ENCODE results near the gene BASP1. TPM values are rescaled to one million over a fixed set of nuclear protein-coding genes. Genes with fewer than 3 reads are reported as not detected.

Gene BASP1
- total RNA-seq, 2 donors from 2014 or later, result 60.3 to 63.0 TPM

GRCh38 chr5:17187011-17187785 is 30.2 kb upstream of the BASP1 start:
- H3K9ac ChIP-seq (ENCODE audit: extremely low read depth, low read length, poor library complexity, severe bottlenecking), result no peak overlapping the region
- 94 to 95% methylated on average over 6 to 7 of the region's 7 CpGs for WGBS, 2 experiments (ENCODE audit: insufficient coverage in 1 of 2, insufficient read length in 1 of 2)
- H3K36me3 Mint-ChIP-seq (ENCODE audit: low read depth), result peaks cover 3% of the 10 kb centered on the region
- H3K27ac ChIP-seq (ENCODE audit: low read depth, low read length), result no peak overlapping the region
- no peaks in the 10 kb centered on the region for H3K27me3 Mint-ChIP-seq (ENCODE audit: insufficient read depth)
- no peaks in the 10 kb centered on the region for H3K9me3 ChIP-seq (ENCODE audit: control insufficient read depth, low read length)
- H3K9me3 Mint-ChIP-seq, result peaks cover 3% of the 10 kb centered on the region
- no peak for DNase-seq
- peaks cover 4% of the 10 kb centered on the region for H3K4me1 ChIP-seq (ENCODE audit: control insufficient read depth, insufficient read depth, low read length)
- no peaks in the 10 kb centered on the region for H3K36me3 ChIP-seq (ENCODE audit: control insufficient read depth, insufficient read depth, low read length)
- no peak for TF ChIP-seq CTCF (conservative IDR thresholded peaks at IDR 0.05)
- H3K4me1 Mint-ChIP-seq, result peaks cover 23% of the 10 kb centered on the region
- no peak overlapping the region for H3K4me3 ChIP-seq (ENCODE audit: low read length)
- no peak overlapping the region for H3K27ac Mint-ChIP-seq
- H3K4me3 Mint-ChIP-seq, result no peak overlapping the region
- H3K27me3 ChIP-seq (ENCODE audit: control insufficient read depth, insufficient read depth, low read length, poor library complexity, severe bottlenecking), result no peaks in the 10 kb centered on the region

- H3K4me3 ChIP-seq (ENCODE audit: low read length), result no peak overlapping the region
- Mint-ChIP-seq H3K4me1 (peaks cover 26% of the 10 kb centered on the region), H3K36me3 (ENCODE audit: low read depth) (peaks cover 3% of the 10 kb centered on the region), H3K4me3 (no peak overlapping the region), H3K27ac (no peak overlapping the region), H3K27me3 (ENCODE audit: insufficient read depth) (no peaks in the 10 kb centered on the region), H3K9me3 (peaks cover 3% of the 10 kb centered on the region)
- H3K27me3 ChIP-seq (ENCODE audit: control insufficient read depth, insufficient read depth, low read length, poor library complexity, severe bottlenecking), result no peaks in the 10 kb centered on the region
- H3K27ac ChIP-seq (ENCODE audit: low read depth, low read length), result no peak overlapping the region
- no peaks in the 10 kb centered on the region for H3K9me3 ChIP-seq (ENCODE audit: control insufficient read depth, low read length)
- no peaks in the 10 kb centered on the region for H3K36me3 ChIP-seq (ENCODE audit: control insufficient read depth, insufficient read depth, low read length)
- no peak overlapping the region for H3K9ac ChIP-seq (ENCODE audit: extremely low read depth, low read length, poor library complexity, severe bottlenecking)
- DNase-seq, result no peak
- no peak for TF ChIP-seq CTCF (conservative IDR thresholded peaks at IDR 0.05)
- WGBS, 2 experiments (ENCODE audit: insufficient coverage in 1 of 2, insufficient read length in 1 of 2), result 97 to 100% methylated on average over 1 to 6 of the region's 6 CpGs
- H3K4me1 ChIP-seq (ENCODE audit: control insufficient read depth, insufficient read depth, low read length), result peaks cover 4% of the 10 kb centered on the region
Observed at GRCh38 chr5:17187786-17188170, 29.7 kb upstream of the BASP1 start.

GRCh38 chr5:17189381-17190036 is 27.9 kb upstream of the BASP1 start:
- Mint-ChIP-seq H3K27ac (peak overlapping the region; percentile 4), H3K9me3 (peaks cover 3% of the 10 kb centered on the region), H3K36me3 (ENCODE audit: low read depth) (peaks cover 3% of the 10 kb centered on the region), H3K4me3 (no peak overlapping the region), H3K27me3 (ENCODE audit: insufficient read depth) (no peaks in the 10 kb centered on the region), H3K4me1 (peaks cover 25% of the 10 kb centered on the region)
- Histone ChIP-seq H3K36me3 (ENCODE audit: control insufficient read depth, insufficient read depth, low read length) (no peaks in the 10 kb centered on the region), H3K9me3 (ENCODE audit: control insufficient read depth, low read length) (no peaks in the 10 kb centered on the region), H3K4me3 (ENCODE audit: low read length) (no peak overlapping the region), H3K4me1 (ENCODE audit: control insufficient read depth, insufficient read depth, low read length) (peaks cover 4% of the 10 kb centered on the region), H3K27me3 (ENCODE audit: control insufficient read depth, insufficient read depth, low read length, poor library complexity, severe bottlenecking) (no peaks in the 10 kb centered on the region), H3K27ac (ENCODE audit: low read depth, low read length) (no peak overlapping the region), H3K9ac (ENCODE audit: extremely low read depth, low read length, poor library complexity, severe bottlenecking) (no peak overlapping the region)
- WGBS, 2 experiments (ENCODE audit: insufficient coverage in 1 of 2, insufficient read length in 1 of 2), result 33 to 43% methylated on average over 9 to 13 of the region's 13 CpGs
- TF ChIP-seq CTCF (conservative IDR thresholded peaks at IDR 0.05), result peak; percentile 96
- DNase-seq, result peak; percentile 95
